ENCODE results near the gene IGFLR1.
"Not testable (repeated sequence)": the region's sequence is repeated elsewhere in the genome, so short reads cannot be mapped to it uniquely, and the experiment has no call there.

Gene IGFLR1

DNA sequence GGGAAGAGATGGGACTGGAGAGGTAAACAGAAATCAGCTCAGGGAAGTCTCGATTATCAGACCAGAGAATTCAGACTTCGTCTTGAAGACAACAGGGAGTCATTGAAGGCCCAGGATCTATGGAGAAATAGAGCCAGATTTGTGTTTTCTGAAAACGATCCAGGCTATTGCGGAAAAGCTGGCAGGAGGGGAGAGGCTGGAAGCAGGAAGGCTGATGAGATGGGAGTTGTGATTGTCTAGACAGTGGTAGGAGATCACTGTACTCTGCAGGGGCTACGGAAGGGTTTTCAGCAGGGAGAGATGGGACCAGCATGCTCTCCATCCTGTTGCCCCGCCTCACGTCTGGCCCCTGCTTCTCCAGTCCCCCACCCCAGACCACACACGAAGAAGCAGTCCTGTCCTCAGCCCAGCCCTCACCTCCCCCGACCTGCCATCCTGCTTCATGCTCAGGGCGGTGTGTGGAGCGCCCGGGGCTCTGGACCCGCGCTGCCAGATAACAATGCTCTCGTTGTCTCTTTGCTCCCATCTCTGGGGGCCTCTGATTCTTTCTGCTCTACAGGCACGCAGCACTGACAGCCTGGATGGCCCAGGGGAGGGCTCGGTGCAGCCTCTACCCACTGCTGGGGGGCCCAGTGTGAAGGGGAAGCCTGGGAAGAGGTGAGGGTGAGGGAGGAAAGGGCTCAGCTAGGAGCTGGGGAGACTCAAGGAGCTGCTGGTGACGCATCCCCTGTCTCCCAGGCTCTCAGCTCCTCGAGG, 35.0 kb upstream of the IGFLR1 start:
- DNase-seq (ENCODE audit: low spot score), result no peak

DNA sequence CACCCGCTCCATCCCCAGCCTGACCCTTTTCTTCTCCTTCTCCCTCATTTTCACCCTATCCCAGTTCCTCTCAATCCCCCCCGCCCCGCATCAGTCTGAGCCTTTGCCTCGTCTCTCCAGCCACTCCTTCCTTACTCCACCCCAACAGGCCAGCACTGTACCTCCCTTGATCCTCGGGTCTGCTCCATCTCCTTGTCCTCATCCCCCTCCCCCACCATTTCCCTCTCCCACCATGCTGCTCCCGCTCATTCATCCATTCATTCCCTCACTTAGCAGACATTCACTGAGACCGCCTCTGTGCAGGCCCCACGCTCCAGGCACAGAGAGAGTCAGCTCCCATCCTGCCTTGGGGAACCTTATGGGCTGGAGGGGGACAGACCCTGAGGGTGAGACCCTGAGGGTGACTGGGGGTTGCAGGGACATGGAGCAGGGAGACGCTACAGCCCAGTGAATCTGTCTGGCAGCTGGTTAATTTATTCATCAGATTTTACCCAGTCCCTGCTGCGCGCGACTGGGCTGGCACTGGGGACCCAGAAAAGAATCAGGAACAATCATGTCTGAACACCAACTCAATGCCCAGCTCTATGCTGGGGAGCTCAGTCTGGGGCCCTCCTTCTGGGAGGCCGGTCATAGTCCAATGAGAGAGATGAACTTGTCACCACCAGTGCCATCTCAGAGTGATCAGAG, 34.0 kb upstream of the IGFLR1 start:
- DNase-seq (ENCODE audit: low spot score), result no peak

DNA sequence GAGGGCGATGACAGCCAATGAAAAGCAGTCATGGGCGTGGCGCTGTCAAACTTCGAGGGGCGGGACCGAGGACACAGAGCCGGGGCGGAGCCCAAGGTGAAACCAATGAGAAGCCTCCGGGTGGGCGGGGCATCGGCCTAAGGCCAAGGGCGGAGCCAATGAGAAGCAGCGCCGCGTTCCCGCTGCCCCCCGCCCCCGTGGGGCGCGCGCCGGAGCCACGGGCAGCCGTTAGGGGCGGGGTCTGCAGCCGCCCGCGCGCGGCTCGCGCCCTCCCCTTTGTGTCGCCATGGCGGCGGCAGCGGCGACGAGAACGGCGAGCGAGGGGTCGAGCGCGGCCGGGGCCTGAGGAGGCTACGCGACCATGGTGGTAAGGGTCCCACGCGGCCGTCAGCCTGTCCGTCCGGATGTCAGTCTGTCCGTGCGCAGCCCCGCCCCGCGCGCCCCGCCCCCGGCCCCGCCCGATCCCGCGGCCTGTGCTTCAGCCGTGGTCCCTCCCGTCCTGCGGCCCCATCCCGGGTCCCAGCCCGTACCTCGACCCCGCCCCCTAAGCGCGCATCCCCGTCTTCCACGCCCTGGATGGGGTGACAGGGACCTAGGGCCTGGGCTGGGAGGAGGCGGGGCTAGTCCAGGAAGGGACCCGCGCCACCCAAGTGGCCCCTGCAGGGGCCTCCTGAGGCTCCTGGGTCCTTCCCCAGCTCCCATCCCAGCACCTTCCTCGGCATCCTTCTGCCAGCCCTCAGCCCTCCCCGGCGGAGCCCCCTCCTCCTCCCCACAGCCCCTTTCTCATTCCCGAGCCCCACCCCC, 33.2 kb upstream of the IGFLR1 start, which contains the start of gene ARHGAP33:
Gene ARHGAP33, plus strand, starts transcription at position 267 of the 804 bp plus-strand sequence. Its CDS starts 95 bp downstream, at position 362.
- peak; percentile 100 for DNase-seq (ENCODE audit: low spot score)

DNA sequence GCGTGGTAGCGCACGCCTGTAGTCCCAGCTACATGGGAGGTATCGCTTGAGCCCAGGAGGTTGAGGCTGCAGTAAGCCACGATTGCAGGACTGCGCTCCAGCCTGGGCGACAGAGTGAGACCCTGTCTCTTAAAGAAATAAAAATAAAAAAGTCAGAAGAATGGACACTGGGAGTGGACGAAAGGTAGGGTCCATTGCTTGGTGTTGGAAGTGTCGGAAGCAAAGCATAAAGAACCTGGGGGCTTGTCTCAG, 32.7 kb upstream of the IGFLR1 start:
- DNase-seq (ENCODE audit: low spot score), result no peak

DNA sequence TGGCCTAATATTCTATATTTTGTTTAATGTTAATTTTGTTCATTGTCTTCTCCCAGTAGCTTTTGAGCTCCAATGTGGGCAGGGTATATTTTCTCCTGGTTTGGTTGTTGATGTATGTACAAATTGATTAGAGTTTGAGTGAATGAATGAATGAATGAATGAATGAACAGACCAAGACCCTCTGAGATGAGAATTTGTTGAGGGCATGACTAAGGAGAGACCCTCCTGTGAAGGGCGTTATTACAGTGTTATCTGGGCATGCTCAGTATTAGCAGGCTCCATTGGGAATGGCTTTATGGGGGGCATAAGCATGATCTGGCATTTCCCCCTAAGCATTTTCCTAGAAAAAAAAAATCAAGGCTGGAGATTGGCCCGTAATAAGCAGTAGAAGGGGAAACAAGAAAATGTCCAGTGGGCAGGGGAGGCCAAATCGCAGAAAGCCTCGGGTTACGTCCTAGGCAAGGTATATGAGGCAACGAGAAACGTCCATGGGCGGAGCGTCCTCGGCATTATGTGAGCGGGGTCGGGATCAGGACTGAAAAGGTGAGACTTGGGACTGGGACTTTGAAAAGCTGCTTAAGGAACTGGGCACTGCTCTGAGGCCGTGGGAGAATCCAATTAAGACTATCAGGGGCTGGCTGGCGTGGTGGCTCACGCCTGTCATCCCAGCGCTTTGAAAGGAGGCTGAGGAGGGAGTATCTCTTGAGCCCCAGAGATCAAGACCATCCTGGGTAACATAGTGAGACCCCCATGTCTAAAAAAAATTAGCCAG, 32.2 kb upstream of the IGFLR1 start:
- no peak for DNase-seq (ENCODE audit: low spot score)

DNA sequence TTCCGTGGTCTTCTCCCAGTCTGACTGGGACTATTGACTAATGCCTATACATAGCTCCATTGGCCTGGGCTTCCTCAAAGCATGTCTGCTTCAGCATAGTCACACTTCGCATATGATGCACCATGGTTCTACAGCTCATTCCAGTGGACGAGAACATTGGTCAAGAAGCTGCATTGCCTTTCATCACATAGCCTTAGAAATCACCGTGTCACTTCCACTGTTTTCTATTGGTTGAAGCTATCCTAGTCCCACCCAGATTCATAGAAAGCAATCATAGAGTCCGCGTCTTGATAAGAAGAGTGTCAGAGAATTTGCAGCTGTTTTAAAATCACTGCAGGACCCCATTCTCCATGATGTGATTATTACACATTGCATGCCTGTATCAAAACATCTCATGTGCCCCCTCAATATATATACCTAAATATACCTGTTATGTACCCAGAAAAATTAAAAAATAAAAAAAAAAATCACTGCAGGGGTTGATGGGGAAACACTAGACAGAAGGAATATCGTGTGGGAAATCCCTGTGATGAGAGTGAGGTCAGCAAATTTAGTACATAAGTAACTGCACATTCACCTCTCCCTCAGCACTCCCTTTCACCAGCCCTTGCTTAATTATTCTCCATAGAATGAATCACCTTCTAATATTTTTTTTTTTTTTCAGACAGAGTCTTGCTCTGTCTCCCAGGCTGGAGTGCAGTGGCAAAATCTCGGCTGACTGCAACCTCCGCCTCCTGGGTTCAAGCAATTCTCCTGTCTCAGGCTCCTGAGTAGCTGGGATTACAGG, 31.0 kb upstream of the IGFLR1 start:
- DNase-seq (ENCODE audit: low spot score), result no peak

DNA sequence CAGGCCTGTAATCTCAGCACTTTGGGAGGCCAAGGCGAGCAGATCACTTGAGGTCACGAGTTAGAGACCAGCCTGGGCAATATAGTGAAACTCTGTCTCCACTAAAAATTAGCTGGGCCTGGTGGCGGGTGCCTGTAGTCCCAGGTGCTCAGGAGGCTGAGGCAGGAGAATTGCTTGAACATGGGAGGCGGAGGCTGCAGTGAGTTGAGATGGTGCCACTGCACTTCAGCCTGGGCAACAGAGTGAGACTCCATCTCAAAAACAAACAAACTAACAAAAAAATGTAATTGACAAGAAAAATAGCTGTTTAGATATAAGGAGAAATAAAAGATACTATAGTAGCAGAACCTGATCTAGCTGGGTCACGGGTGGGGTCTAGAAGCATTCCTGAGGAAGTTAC, 30.1 kb upstream of the IGFLR1 start:
- not testable (repeated sequence) for DNase-seq (ENCODE audit: low spot score)

DNA sequence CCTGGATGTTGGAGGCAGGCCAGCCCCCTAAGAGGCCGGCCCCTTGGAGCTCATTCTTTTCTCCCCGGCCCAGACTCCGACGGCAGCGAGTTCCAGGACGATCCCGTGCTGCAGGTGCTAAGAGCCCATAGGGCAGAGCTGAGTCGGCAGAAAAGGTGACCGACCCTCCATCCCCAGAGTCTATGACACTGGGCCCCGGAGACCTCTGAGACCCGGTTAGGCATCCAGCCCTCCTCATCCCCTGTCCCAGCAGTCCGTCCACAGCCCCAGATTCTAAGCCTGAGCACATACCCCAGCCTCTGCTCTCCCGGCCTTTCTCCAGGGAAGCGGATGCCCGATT, 25.8 kb upstream of the IGFLR1 start:
- no peak for DNase-seq (ENCODE audit: low spot score)

DNA sequence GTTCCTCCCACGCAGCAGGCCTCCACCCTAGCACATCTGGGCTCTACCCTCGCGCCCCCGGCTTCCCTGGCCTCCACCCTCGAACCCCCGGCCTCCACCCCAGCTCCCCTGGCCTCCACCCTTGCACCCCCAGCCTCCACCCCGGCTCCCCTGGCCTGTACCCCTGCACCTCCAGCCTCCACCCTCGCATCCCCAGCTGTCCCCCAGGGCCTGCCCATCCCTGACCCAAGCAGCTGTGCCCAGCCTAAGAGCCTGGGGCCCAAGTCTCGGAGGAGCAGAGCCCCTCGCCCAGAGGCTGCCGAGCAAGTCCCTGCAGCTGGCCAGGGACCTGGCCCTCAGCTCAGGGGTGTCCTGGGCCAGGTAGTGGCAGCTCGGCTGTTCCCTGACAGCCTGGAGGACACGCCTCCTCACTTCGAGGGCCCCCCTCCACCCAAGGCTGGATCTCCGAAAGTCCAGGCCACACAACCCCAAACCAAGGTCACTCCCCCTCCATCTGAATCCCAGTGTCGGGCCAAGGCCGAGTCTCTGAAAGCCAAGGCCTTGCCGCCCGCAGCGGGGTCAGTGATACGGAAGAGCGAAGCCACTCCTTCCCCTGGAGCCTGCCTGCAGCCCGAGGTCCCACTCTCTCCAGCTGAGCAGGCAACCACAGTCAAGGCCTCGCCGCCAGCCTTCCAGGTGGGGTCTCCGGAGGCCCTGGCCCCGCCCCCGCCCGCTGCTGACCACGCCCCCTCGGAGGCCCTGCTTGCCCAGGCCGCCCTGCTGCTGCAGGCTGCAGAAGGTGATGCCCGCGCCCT, 25.2 kb upstream of the IGFLR1 start:
- no peak for DNase-seq (ENCODE audit: low spot score)

DNA sequence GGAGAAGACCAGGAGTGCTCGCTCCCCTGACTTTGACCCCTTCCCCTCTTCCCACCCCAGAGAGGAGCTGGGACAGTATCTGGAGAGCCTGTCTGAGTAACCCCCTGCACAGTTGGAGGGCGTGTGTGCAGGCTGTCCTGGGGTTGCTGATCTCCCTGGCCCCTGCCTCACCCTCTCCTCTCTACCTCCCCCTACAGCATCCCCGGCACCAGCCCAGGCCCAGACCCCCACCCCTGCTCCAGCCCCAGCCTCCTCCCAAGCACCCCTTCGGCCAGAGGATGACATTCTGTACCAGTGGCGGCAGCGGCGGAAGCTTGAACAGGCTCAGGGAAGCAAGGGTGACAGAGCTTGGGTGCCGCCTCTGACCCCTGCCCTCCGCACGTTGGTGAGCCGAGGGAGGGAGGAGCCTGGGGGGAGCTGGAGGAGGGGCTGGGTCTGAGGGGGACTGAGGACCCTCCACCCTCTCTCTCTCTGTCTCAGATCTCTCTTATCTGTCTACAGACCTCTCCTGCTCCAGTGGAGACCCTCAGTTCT, 24.4 kb upstream of the IGFLR1 start:
- DNase-seq (ENCODE audit: low spot score), result no peak

DNA sequence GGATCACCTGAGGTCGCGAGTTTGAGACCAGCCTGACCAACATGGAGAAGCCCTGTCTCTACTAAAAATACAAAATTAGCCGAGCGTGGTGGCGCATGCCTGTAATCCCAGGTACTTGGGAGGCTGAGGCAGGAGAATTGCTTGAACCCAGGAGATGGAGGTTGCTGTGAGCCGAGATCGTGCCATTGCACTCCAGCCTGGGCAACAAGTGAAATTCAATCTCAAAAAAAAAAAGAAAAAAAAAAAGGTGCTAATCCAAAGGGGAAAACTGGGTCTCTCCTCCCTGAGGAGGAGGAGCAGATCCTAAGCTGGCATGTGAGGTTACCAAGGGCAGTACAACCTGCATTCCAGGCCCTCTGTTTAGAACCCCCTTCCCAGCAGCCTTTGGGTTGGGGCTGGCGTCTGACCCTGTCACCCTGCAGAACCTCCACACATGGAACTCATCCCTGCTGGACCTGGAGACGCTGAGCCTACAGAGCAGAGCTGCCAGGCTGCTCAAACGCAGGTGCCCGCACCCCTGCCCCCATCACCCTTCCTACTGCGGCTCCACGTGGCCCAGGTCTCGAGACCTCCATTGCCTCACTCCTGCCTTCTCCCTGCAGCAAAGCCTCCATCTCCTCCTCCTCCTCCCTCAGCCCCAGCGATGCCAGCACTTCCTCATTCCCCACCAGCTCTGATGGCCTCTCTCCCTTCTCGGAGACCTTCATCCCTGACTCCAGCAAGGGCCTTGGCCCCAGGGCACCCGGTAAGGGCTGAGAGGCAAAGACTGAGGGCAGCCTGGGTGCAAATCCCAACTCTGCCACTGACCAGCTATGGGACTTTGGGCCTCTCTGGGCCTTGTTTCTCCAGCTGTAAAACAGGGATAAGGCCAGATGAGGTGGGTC, 22.4 kb upstream of the IGFLR1 start:
- no peak for DNase-seq (ENCODE audit: low spot score)

DNA sequence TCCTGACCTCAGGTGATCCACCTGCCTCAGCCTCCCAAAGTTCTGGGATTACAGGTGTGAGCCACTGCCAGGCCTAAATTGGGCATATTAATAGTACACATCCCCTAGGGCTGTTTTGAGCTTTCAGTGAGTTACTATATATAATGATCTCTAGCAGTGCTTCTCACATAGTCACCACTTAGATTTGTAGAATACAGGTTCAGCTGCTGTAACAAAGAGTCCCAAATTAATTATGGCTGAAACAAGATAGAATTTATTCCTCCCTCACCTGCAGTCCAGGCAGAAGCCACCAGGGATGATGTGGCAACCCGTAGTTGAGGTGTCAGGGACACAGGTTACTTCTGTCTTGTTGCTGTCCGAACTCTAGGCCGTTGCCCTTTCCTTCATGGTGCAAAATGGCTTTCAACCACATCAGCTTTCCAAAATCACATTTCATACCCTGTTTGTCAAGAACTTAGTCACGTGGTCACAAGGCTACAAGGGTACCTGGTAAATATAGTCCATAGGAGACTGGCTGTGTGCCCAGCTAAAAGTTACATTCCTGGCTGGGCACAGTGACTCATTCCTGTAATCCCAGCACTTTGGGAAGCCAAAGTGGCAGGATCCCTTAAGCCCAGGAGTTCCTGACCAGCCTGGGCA, 18.6 kb upstream of the IGFLR1 start:
- no peak for DNase-seq (ENCODE audit: low spot score)

DNA sequence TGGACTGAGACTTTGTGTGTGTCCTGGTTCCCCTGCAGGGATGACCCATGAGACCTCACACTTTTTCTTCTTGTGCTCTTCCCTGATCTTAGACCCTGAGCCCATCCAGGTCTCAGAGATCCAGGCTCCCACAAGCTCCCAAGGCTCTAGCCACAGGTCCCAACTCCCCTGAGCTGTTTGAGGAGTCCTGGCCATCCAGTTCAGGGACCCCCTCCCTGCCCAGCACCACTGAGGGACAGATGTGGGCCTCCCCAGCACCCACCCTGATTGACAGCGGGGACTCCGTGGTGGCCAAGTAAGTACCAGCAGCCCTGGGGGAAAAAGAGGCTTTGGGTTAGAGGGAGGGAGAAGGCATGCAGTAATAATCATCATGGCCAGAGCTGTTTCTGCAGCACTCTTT, 17.4 kb upstream of the IGFLR1 start:
- DNase-seq (ENCODE audit: low spot score), result no peak

DNA sequence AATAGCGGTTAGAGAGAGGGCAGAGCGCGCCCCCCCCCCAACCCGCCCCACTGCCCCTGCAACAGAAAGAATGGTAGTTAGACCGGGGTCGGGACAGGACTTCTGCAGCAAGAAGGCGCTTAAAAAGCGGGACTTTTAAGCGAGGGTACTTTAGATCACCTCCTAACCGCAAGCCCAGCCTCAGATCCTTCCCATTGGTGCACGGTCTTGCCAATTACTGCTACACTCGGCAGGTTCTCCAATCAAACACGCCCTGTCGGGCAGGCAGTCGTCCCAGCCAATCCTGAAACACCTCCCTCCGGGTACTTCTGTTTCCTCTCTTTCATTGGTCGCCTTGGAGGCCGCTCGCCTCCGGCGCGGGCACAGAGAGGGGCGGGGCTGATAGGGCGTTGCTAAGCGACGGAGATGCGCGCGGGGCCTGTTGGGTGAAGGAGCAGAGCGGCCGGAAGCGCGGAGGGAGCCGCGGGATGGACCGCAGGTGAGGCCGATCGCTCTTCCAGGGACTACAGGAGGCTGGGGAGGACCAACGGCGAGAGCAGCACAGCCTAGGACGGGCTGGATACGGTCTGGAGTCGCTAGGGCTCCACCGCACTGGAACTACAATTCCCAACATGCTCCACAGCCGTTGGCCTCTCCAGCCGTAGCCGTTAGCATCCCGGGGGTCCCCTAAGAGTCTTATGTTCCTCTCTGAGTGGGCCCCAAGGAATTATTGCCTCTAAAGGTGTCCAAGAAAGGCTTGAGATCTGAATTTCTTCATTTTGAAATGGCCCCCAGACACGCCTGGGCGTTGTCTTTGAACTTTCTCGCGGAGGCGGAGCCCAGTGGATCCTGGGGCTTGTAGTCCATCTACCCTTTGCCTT, 15.7 kb upstream of the IGFLR1 start, which contains the start of gene PROSER3:
Gene PROSER3, plus strand, starts transcription at position 428 of the 860 bp plus-strand sequence. Its CDS starts 40 bp downstream, at position 468.
- DNase-seq (ENCODE audit: low spot score), result peak; percentile 97

DNA sequence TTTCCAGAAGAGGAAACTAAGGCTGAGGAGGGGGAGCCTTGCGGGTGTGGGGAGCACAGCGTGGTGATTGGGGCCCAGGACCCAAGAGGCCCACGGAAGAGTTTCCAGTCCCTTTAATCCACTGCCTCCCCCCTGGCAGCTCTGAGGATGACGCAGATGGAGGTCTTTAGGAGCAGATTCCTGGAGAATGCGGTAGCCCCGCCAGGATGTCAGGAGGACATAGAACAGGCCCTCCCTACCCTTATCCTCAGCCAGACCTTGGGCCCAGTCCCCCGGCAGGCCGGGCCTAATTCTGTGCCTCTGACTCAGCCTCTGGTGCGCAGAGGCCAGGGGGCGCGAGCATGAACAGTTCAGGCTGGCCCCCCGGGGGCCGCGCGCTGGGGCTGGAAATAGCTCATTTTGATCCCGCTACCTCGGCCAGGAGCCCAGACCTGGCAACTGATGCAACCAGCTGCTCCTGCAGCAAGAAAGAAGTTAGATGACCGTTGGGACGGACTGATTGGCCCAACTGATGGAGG, 15.0 kb upstream of the IGFLR1 start:
- peak; percentile 59 for DNase-seq (ENCODE audit: low spot score)

DNA sequence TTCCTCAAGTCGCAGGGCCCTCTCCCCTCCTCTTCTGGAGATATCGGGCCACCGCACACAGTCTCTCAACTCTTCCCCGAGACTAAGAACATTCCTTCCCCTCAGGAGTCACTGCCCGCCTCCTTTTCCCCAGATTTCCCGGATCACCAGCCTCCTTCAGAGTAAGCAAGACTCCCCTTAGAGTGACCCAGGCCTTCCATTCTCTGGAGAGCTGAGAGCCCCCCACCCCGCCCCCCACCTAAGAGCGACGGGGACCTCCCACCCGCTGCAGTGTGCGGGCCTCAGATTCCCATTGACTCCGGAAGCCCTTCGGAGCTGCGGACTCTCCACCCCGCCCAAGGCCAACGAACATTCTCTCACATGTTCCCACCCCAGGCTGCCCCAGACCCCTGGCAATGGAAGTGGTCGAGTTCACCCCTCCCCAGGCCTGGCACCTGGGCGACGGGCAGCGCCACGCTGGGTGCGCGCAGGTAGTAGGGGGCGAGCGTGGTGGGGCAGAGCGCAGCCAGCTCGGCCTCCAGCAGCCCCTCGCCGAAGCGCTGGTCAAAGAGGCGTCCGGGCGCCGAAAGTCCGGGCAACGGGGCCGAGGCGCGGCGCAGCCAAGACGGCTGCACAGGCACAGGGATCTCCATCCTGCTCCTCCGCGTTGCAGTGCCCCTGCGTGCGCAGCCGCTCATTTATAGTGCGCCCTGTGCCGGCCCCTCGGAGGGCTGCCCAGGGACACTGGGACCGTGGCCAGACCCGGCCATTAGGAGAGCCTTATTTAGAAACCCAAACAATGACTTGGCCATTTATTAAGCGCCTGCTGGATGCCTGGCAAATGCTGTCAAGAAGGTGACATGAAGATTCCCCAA, 14.4 kb upstream of the IGFLR1 start, which contains the start of gene HSPB6:
Gene HSPB6, minus strand, starts transcription at position 653 of the 854 bp plus-strand sequence. Its CDS starts 21 bp downstream, at position 632.
- no peak for DNase-seq (ENCODE audit: low spot score)

Data from D341Med (cell line).